ENCODE results near the gene IPCEF1.

- TF ChIP-seq EGR1 (IDR thresholded peaks at IDR 0.05; ENCODE audit: low read depth in 2 of 2) (no peak), TAF1 (conservative IDR thresholded peaks at IDR 0.05) (no peak), CTCF (IDR thresholded peaks at IDR 0.05; ENCODE audit: low read depth, low read length, missing input control) (no peak), YY1 (IDR thresholded peaks at IDR 0.05) (no peak), NR2F2 (IDR thresholded peaks at IDR 0.05) (no peak), SP1 (IDR thresholded peaks at IDR 0.05) (no peak)
Observed at GRCh38 chr6:154143753-154144152, 212.8 kb downstream of the IPCEF1 start.

Measured in liver (tissue), 3 donors.